SKM-1 treated with dmso at 0.1 percent for 144 hours (cell line): ENCODE measurements around the gene GPATCH2L.

Experiments
- DNase-seq: peaks from one replicate; lab custom pipeline; 2025; ENCODE audit not compliant: unreplicated experiment; lab: John Stamatoyannopoulos, UW

GPATCH2L gene

GRCh38 chr14:76135722-76136121 is 16.0 kb upstream of the GPATCH2L start:
- no peak for DNase-seq

- DNase-seq = no peak
Observed at GRCh38 chr14:76136476-76137110, 15.1 kb upstream of the GPATCH2L start.

- DNase-seq = no peak
Observed at GRCh38 chr14:76138119-76138757, 13.5 kb upstream of the GPATCH2L start.

GRCh38 chr14:76138758-76139723 is 12.7 kb upstream of the GPATCH2L start:
- no peak for DNase-seq

GRCh38 chr14:76143642-76144041 is 8.1 kb upstream of the GPATCH2L start:
- no peak for DNase-seq

- no peak for DNase-seq
Observed at GRCh38 chr14:76146976-76147375, 4.7 kb upstream of the GPATCH2L start.

- no peak for DNase-seq
Observed at GRCh38 chr14:76149196-76149595, 2.5 kb upstream of the GPATCH2L start.

GRCh38 chr14:76152333-76152681 is 585 bp downstream of the GPATCH2L start:
- DNase-seq = peak; percentile 17

GRCh38 chr14:76153919-76154318 is 2.2 kb downstream of the GPATCH2L start:
- no peak for DNase-seq

- DNase-seq = no peak
Observed at GRCh38 chr14:76154539-76155126, 2.9 kb downstream of the GPATCH2L start.

- no peak for DNase-seq
Observed at GRCh38 chr14:76163668-76164363, 12.1 kb downstream of the GPATCH2L start.

GRCh38 chr14:76168531-76168930 is 16.8 kb downstream of the GPATCH2L start:
- DNase-seq = no peak

- DNase-seq = no peak
Observed at GRCh38 chr14:76169776-76170175, 18.1 kb downstream of the GPATCH2L start.

- no peak for DNase-seq
Observed at GRCh38 chr14:76174982-76175381, 23.3 kb downstream of the GPATCH2L start.

- DNase-seq = no peak
Observed at GRCh38 chr14:76175942-76176341, 24.2 kb downstream of the GPATCH2L start.

- DNase-seq = peak; percentile 25
Observed at GRCh38 chr14:76181546-76181945, 29.8 kb downstream of the GPATCH2L start.

GRCh38 chr14:76186308-76187027 is 34.7 kb downstream of the GPATCH2L start:
- DNase-seq = no peak

- peak; percentile 82 for DNase-seq
Observed at GRCh38 chr14:76191297-76191696, 39.6 kb downstream of the GPATCH2L start.

- no peak for DNase-seq
Observed at GRCh38 chr14:76193696-76194095, 42.0 kb downstream of the GPATCH2L start.

GRCh38 chr14:76194327-76194726 is 42.6 kb downstream of the GPATCH2L start:
- no peak for DNase-seq
